Measurements from ENCODE around the gene ZNF684. TPM values are rescaled to one million over a fixed set of nuclear protein-coding genes. Genes with fewer than 3 reads are reported as not detected.

The ZNF684 gene
- total and polyA plus RNA-seq, 2 donors from 2014 or later, result 9.5 to 10.2 TPM

DNA sequence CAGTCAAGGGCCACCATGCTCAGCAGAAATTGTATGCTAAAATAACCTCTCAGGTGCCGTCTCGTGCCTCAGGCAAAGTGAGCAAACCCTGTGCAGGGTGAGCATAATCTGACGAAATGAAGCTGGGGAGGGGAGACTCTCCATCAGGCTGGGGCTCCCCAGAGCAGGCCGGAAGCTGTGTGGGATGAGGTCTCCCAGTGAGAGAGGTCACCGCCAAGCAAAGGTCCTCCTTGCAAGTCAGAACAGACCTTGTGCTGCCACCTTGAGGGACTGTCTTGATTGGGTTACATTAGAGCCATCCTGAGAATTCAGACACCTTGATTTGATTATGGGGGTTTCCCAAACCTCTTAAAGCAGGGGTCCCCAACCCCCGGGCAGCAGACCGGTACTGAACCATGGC, 64.2 kb downstream of the ZNF684 start:
- DNase-seq (no peak), FAIRE-seq (no peak)
- Histone ChIP-seq H3K27me3 (ENCODE audit: control insufficient read depth, insufficient read depth, low read length) (no peaks in the 10 kb centered on the region), H3K36me3 (ENCODE audit: control insufficient read depth in 2 of 3, insufficient read depth in 3 of 3, low read length in 3 of 3) (no peaks in the 10 kb centered on the region), H3K27ac (ENCODE audit: low read depth in 2 of 2, low read length in 2 of 2) (no peak overlapping the region), H3K4me3 (ENCODE audit: low read length in 3 of 3) (no peak overlapping the region), H3K4me1 (ENCODE audit: control insufficient read depth in 2 of 3, insufficient read depth in 2 of 3, low read depth in 1 of 3, low read length in 3 of 3) (no peaks in the 10 kb centered on the region), H3K9ac (ENCODE audit: low read length in 3 of 3) (no peak overlapping the region), H3K9me3 (ENCODE audit: control insufficient read depth in 2 of 3, insufficient read depth in 1 of 3, low read length in 3 of 3) (no peaks in the 10 kb centered on the region)
- intact Hi-C loops (cut with DNase I), result no loop called here
- TF ChIP-seq, protein P1, sequence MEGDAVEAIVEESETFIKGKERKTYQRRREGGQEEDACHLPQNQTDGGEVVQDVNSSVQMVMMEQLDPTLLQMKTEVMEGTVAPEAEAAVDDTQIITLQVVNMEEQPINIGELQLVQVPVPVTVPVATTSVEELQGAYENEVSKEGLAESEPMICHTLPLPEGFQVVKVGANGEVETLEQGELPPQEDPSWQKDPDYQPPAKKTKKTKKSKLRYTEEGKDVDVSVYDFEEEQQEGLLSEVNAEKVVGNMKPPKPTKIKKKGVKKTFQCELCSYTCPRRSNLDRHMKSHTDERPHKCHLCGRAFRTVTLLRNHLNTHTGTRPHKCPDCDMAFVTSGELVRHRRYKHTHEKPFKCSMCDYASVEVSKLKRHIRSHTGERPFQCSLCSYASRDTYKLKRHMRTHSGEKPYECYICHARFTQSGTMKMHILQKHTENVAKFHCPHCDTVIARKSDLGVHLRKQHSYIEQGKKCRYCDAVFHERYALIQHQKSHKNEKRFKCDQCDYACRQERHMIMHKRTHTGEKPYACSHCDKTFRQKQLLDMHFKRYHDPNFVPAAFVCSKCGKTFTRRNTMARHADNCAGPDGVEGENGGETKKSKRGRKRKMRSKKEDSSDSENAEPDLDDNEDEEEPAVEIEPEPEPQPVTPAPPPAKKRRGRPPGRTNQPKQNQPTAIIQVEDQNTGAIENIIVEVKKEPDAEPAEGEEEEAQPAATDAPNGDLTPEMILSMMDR (IDR thresholded peaks at IDR 0.05; ENCODE audit: borderline replicate concordance, extremely low read depth, insufficient read depth), result no peak

Other genes starting within 250 kb of the ZNF684 start
- gene COL9A2, start 214.4 kb upstream of the ZNF684 start, total RNA-seq, result 13.8 TPM
- gene COL9A2, start 214.4 kb upstream of the ZNF684 start, polyA plus RNA-seq (ENCODE audit: insufficient read depth, low read depth, low replicate concordance), result 16.6 TPM
- gene SMAP2, start 157.9 kb upstream of the ZNF684 start, total RNA-seq, result 61.3 TPM
- 17.9 TPM for gene SMAP2, start 157.9 kb upstream of the ZNF684 start, polyA plus RNA-seq (ENCODE audit: insufficient read depth, low read depth, low replicate concordance)
- gene ZFP69B, start 81.2 kb upstream of the ZNF684 start, total RNA-seq, result 2.1 TPM
- gene ZFP69B, start 81.2 kb upstream of the ZNF684 start, polyA plus RNA-seq (ENCODE audit: insufficient read depth, low read depth, low replicate concordance), result 0.62 TPM
- 2.9 TPM for gene ZFP69, start 54.3 kb upstream of the ZNF684 start, total RNA-seq
- 2.7 TPM for gene ZFP69, start 54.3 kb upstream of the ZNF684 start, polyA plus RNA-seq (ENCODE audit: insufficient read depth, low read depth, low replicate concordance)
- gene EXO5, start 22.9 kb upstream of the ZNF684 start, total RNA-seq, result 9.0 TPM
- 4.3 TPM for gene EXO5, start 22.9 kb upstream of the ZNF684 start, polyA plus RNA-seq (ENCODE audit: insufficient read depth, low read depth, low replicate concordance)
- 6.2 TPM for gene RIMS3, start 134.0 kb downstream of the ZNF684 start, total RNA-seq
- 1.6 TPM for gene RIMS3, start 134.0 kb downstream of the ZNF684 start, polyA plus RNA-seq (ENCODE audit: insufficient read depth, low read depth, low replicate concordance)
- 69.3 TPM for gene NFYC, start 160.1 kb downstream of the ZNF684 start, total RNA-seq
- 52.1 TPM for gene NFYC, start 160.1 kb downstream of the ZNF684 start, polyA plus RNA-seq (ENCODE audit: insufficient read depth, low read depth, low replicate concordance)